HepG2 (cell line): Measurements from ENCODE around the gene SERTAD2. TPM values are rescaled to one million over a fixed set of nuclear protein-coding genes. Genes with fewer than 3 reads are reported as not detected.

Source experiments
- BORCS8-MEF2B ChIP-seq: sonication (generic); formaldehyde crosslinking; IDR thresholded peaks from 2 replicates; pipeline ENCODE4 v1.8.0; 2022; ENCODE audit warnings: mild to moderate bottlenecking, missing genetic modification reagents
- CCDC6 ChIP-seq: sonication (generic); formaldehyde crosslinking; IDR thresholded peaks from 2 replicates; pipeline ENCODE4 v1.8.1; 2022; ENCODE audit warnings: mild to moderate bottlenecking, missing genetic modification reagents, moderate library complexity
- SMC3 ChIP-seq: IDR thresholded peaks from 2 replicates; pipeline ENCODE4 v1.6.1; 2011; ENCODE audit warnings: low read length, improper control_type of control experiment
- SRSF1 ChIP-seq: fragments of 200-400 bp; formaldehyde crosslinking; optimal IDR thresholded peaks from 2 replicates; pipeline ENCODE3; 2017; ENCODE audit warnings: mild to moderate bottlenecking, low read depth, low read length, moderate library complexity
- ZKSCAN5 ChIP-seq: sonication (generic); formaldehyde crosslinking; IDR thresholded peaks from 2 replicates; pipeline ENCODE4 v1.5.1; 2020; ENCODE audit warnings: mild to moderate bottlenecking, missing genetic modification reagents
- ZNF75D ChIP-seq: sonication (generic); formaldehyde crosslinking; IDR thresholded peaks from 2 replicates; pipeline ENCODE4 v1.8.1; 2023; ENCODE audit warnings: missing genetic modification reagents, mild to moderate bottlenecking, borderline replicate concordance
- ZNF761 ChIP-seq: sonication (generic); formaldehyde crosslinking; conservative IDR thresholded peaks from 2 replicates; pipeline ENCODE4 v1.4.0; 2020; ENCODE audit warnings: mild to moderate bottlenecking, missing genetic modification reagents
- polyA plus RNA-seq, 8 experiments: library from polyadenylated mRNA; depleted of rRNA in 3 of 8; stranded (reverse) in 7 of 8; unstranded in 1 of 8; fragments of >200 nt; fragmentation: Illumina TruSeq in 4 of 8; extraction: Trizol in 4 of 8; gene quantifications; 2 replicates each; pipeline versions ENCODE4 v1.2.1 to v1.2.3, GENCODE V29; 2011 to 2016; ENCODE audit warnings: low read depth in 4 of 8, missing spikeins in 1 of 8, mixed read lengths in 1 of 8; ENCODE audit not compliant: insufficient read depth in 1 of 8
- total RNA-seq, 5 experiments: library from RNA; depleted of rRNA; stranded (reverse); fragments of >200 nt; fragmentation: Illumina TruSeq; extraction: Trizol; gene quantifications; 2 replicates each; pipeline ENCODE4 v1.2.3, GENCODE V29; 2016; ENCODE audit warnings: low read depth in 1 of 5
- TF ChIP-seq, protein P1 (sequence below): sonication (generic); formaldehyde crosslinking; IDR thresholded peaks from 2 replicates; pipeline ENCODE4 v1.4.0; 2020; ENCODE audit warnings: missing genetic modification reagents, mild to moderate bottlenecking, borderline replicate concordance
- TF ChIP-seq, protein P2 (sequence below): sonication (generic); formaldehyde crosslinking; IDR thresholded peaks from 2 replicates; pipeline ENCODE4 v1.5.1; 2020; ENCODE audit warnings: missing genetic modification reagents, mild to moderate bottlenecking, borderline replicate concordance
- TF ChIP-seq, protein P3 (sequence below): sonication (generic); formaldehyde crosslinking; IDR thresholded peaks from 2 replicates; pipeline ENCODE4 v1.9.0; 2021; ENCODE audit warnings: missing genetic modification reagents, borderline replicate concordance
- TF ChIP-seq, protein P4 (sequence below): sonication (generic); formaldehyde crosslinking; IDR thresholded peaks from 2 replicates; pipeline ENCODE4 v1.4.0; 2020; ENCODE audit warnings: missing genetic modification reagents
- TF ChIP-seq, protein P5 (sequence below): sonication (generic); formaldehyde crosslinking; conservative IDR thresholded peaks from 2 replicates; pipeline ENCODE4 v1.8.0; 2022; ENCODE audit warnings: missing genetic modification reagents
- TF ChIP-seq, protein P6 (sequence below): sonication (generic); formaldehyde crosslinking; IDR thresholded peaks from 2 replicates; pipeline ENCODE4 v1.4.0; 2020; ENCODE audit warnings: missing genetic modification reagents

Gene SERTAD2
- total and polyA plus RNA-seq, 2 of the 13 experiments (the other 11 are each of a cell fraction or from before 2014, with no cell fraction given), result 6.7 to 22.6 TPM

DNA sequence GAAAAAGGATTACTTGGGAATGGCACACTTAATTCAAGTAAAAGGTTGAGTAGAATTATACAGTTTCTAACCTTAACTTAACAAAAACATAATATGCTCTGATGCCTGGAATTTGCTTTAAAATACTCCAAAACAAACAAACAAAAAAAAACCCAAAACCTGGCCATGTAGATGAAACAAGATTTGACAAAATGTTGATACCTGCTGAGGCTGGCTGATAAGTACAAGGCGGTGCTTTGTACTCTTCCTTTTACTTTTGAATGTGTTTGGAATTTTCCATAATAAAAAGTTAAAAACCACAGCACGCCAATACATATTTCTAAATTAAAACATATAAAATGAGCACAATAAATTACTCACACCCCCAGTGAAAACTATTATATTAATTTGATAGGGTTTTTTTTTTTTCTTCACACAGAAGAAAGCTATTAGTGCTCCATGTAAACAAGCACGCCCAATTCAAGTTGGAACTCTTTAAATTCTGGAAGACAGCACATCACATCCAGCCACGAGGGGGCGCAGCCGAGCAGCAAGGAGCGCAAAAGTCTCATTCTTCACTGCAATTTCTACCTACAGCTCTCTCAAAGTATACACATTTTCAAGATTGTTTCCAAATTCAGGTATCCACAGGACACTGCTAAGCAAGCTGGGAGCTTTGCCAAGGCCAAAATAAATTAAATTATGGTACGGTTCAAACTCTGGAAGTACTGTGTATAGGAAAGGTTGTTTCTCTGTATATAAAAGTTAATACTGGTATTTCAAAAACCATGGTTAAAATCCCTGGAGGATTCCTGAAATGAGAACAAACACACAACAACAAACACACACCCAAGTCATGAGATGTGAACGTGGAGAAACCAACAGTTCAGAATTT lies 7.5 kb downstream of the SERTAD2 start (continued):
- TF ChIP-seq, protein P1, sequence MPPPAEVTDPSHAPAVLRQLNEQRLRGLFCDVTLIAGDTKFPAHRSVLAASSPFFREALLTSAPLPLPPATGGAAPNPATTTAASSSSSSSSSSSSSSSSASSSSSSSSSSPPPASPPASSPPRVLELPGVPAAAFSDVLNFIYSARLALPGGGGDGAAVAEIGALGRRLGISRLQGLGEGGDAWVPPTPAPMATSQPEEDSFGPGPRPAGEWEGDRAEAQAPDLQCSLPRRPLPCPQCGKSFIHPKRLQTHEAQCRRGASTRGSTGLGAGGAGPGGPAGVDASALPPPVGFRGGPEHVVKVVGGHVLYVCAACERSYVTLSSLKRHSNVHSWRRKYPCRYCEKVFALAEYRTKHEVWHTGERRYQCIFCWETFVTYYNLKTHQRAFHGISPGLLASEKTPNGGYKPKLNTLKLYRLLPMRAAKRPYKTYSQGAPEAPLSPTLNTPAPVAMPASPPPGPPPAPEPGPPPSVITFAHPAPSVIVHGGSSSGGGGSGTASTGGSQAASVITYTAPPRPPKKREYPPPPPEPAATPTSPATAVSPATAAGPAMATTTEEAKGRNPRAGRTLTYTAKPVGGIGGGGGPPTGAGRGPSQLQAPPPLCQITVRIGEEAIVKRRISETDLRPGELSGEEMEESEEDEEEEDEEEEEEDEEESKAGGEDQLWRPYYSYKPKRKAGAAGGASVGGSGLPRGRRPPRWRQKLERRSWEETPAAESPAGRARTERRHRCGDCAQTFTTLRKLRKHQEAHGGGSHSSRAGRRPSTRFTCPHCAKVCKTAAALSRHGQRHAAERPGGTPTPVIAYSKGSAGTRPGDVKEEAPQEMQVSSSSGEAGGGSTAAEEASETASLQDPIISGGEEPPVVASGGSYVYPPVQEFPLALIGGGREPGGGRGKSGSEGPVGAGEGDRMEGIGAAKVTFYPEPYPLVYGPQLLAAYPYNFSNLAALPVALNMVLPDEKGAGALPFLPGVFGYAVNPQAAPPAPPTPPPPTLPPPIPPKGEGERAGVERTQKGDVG (CRISPR knock-in tag), result no peak
- no peak for TF ChIP-seq ZKSCAN5 (CRISPR knock-in tag)
- TF ChIP-seq SRSF1, result no peak
- no peak for TF ChIP-seq ZNF75D (CRISPR knock-in tag)
- no peak for TF ChIP-seq ZNF761 (CRISPR knock-in tag)
- TF ChIP-seq, protein P2, sequence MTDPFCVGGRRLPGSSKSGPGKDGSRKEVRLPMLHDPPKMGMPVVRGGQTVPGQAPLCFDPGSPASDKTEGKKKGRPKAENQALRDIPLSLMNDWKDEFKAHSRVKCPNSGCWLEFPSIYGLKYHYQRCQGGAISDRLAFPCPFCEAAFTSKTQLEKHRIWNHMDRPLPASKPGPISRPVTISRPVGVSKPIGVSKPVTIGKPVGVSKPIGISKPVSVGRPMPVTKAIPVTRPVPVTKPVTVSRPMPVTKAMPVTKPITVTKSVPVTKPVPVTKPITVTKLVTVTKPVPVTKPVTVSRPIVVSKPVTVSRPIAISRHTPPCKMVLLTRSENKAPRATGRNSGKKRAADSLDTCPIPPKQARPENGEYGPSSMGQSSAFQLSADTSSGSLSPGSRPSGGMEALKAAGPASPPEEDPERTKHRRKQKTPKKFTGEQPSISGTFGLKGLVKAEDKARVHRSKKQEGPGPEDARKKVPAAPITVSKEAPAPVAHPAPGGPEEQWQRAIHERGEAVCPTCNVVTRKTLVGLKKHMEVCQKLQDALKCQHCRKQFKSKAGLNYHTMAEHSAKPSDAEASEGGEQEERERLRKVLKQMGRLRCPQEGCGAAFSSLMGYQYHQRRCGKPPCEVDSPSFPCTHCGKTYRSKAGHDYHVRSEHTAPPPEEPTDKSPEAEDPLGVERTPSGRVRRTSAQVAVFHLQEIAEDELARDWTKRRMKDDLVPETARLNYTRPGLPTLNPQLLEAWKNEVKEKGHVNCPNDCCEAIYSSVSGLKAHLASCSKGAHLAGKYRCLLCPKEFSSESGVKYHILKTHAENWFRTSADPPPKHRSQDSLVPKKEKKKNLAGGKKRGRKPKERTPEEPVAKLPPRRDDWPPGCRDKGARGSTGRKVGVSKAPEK (CRISPR knock-in tag), result no peak
- TF ChIP-seq, protein P3, sequence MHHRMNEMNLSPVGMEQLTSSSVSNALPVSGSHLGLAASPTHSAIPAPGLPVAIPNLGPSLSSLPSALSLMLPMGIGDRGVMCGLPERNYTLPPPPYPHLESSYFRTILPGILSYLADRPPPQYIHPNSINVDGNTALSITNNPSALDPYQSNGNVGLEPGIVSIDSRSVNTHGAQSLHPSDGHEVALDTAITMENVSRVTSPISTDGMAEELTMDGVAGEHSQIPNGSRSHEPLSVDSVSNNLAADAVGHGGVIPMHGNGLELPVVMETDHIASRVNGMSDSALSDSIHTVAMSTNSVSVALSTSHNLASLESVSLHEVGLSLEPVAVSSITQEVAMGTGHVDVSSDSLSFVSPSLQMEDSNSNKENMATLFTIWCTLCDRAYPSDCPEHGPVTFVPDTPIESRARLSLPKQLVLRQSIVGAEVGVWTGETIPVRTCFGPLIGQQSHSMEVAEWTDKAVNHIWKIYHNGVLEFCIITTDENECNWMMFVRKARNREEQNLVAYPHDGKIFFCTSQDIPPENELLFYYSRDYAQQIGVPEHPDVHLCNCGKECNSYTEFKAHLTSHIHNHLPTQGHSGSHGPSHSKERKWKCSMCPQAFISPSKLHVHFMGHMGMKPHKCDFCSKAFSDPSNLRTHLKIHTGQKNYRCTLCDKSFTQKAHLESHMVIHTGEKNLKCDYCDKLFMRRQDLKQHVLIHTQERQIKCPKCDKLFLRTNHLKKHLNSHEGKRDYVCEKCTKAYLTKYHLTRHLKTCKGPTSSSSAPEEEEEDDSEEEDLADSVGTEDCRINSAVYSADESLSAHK (CRISPR knock-in tag), result no peak
- TF ChIP-seq CCDC6 (CRISPR knock-in tag), result no peak
- TF ChIP-seq, protein P4, sequence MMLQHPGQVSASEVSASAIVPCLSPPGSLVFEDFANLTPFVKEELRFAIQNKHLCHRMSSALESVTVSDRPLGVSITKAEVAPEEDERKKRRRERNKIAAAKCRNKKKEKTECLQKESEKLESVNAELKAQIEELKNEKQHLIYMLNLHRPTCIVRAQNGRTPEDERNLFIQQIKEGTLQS (CRISPR knock-in tag), result no peak
- TF ChIP-seq, protein P5, sequence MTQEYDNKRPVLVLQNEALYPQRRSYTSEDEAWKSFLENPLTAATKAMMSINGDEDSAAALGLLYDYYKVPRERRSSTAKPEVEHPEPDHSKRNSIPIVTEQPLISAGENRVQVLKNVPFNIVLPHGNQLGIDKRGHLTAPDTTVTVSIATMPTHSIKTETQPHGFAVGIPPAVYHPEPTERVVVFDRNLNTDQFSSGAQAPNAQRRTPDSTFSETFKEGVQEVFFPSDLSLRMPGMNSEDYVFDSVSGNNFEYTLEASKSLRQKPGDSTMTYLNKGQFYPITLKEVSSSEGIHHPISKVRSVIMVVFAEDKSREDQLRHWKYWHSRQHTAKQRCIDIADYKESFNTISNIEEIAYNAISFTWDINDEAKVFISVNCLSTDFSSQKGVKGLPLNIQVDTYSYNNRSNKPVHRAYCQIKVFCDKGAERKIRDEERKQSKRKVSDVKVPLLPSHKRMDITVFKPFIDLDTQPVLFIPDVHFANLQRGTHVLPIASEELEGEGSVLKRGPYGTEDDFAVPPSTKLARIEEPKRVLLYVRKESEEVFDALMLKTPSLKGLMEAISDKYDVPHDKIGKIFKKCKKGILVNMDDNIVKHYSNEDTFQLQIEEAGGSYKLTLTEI (CRISPR knock-in tag), result no peak
- TF ChIP-seq, protein P6, sequence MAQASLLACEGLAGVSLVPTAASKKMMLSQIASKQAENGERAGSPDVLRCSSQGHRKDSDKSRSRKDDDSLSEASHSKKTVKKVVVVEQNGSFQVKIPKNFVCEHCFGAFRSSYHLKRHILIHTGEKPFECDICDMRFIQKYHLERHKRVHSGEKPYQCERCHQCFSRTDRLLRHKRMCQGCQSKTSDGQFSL (CRISPR knock-in tag), result no peak
- TF ChIP-seq SMC3, result peak; percentile 97
- peak; percentile 42; the same call in 1 of the 2 replicates for TF ChIP-seq BORCS8-MEF2B (CRISPR knock-in tag)
